ENCODE results near the gene FRRS1L.

DNA sequence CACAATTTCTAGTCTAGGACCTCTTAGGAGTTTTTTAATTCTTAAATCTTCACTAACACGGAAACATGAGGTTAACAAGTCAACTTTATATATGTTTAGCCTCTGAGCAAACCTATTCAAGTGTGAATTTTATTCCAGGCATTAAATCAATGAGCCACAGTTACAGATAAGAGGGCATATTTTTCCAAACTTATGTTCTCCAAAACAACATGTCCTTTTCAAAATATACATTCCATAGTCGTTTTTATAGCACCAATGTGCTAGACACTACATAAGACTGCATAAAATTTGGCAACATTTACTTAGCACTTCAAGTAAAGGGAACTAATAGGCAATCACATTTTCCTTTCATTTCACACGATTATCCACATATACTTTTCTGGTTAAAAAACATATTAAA, 53.8 kb downstream of the FRRS1L start:
- TF ChIP-seq, protein P1, sequence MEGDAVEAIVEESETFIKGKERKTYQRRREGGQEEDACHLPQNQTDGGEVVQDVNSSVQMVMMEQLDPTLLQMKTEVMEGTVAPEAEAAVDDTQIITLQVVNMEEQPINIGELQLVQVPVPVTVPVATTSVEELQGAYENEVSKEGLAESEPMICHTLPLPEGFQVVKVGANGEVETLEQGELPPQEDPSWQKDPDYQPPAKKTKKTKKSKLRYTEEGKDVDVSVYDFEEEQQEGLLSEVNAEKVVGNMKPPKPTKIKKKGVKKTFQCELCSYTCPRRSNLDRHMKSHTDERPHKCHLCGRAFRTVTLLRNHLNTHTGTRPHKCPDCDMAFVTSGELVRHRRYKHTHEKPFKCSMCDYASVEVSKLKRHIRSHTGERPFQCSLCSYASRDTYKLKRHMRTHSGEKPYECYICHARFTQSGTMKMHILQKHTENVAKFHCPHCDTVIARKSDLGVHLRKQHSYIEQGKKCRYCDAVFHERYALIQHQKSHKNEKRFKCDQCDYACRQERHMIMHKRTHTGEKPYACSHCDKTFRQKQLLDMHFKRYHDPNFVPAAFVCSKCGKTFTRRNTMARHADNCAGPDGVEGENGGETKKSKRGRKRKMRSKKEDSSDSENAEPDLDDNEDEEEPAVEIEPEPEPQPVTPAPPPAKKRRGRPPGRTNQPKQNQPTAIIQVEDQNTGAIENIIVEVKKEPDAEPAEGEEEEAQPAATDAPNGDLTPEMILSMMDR (IDR thresholded peaks at IDR 0.05), result no peak
- TF ChIP-seq POLR2A (IDR thresholded peaks at IDR 0.05) (no peak), POLR2AphosphoS5 (IDR thresholded peaks at IDR 0.05) (no peak), EP300 (IDR thresholded peaks at IDR 0.05) (no peak)
